Astrocyte (in vitro differentiated cells and primary cell): ENCODE results near the gene IQSEC3. TPM values are rescaled to one million over a fixed set of nuclear protein-coding genes. Genes with fewer than 3 reads are reported as not detected.

Source experiments
- DNase-seq: peaks from one replicate; pipeline ENCODE4 v3.0.0-alpha.2; 2010; ENCODE audit warnings: low read depth
- FAIRE-seq: peaks from 2 replicates; lab custom pipeline; 2011; peaks lifted over from hg19 to GRCh38; lab: Jason Lieb, UNC
- H2AFZ ChIP-seq: 2 replicates; pipeline ENCODE4 v1.6.0; 2012; ENCODE audit warnings: low read depth, low read length, inconsistent platforms
- H3K27ac ChIP-seq: 2 replicates; pipeline ENCODE4 v1.5.1; 2011; ENCODE audit warnings: low read depth, low read length, inconsistent platforms
- H3K27me3 ChIP-seq: 2 replicates; pipeline ENCODE4 v1.6.0; 2011; ENCODE audit warnings: low read length, inconsistent platforms; ENCODE audit not compliant: insufficient read depth
- H3K36me3 ChIP-seq: 2 replicates; pipeline ENCODE4 v1.5.1; 2011; ENCODE audit warnings: low read length, inconsistent platforms; ENCODE audit not compliant: insufficient read depth
- H3K4me1 ChIP-seq: 2 replicates; pipeline ENCODE4 v1.5.1; 2011; ENCODE audit warnings: low read length, inconsistent platforms; ENCODE audit not compliant: insufficient read depth
- H3K4me2 ChIP-seq: 2 replicates; pipeline ENCODE4 v1.6.0; 2012; ENCODE audit warnings: low read length, inconsistent platforms
- H3K4me3 ChIP-seq: 2 replicates; pipeline ENCODE4 v1.5.1; 2011; ENCODE audit warnings: low read depth, mild to moderate bottlenecking, low read length, inconsistent platforms; ENCODE audit not compliant: insufficient read depth
- H3K79me2 ChIP-seq: 2 replicates; pipeline ENCODE4 v1.6.0; 2012; ENCODE audit warnings: mild to moderate bottlenecking, low read length, inconsistent platforms; ENCODE audit not compliant: insufficient read depth
- H3K9ac ChIP-seq: 2 replicates; pipeline ENCODE4 v1.6.0; 2012; ENCODE audit warnings: mild to moderate bottlenecking, low read length, inconsistent platforms
- H3K9me3 ChIP-seq: 2 replicates; pipeline ENCODE4 v1.5.1; 2012; ENCODE audit warnings: low read depth, mild to moderate bottlenecking, low read length, inconsistent platforms; ENCODE audit not compliant: insufficient read depth
- H4K20me1 ChIP-seq: 2 replicates; pipeline ENCODE4 v1.6.0; 2012; ENCODE audit warnings: low read length, inconsistent platforms; ENCODE audit not compliant: insufficient read depth
- H3K27ac Mint-ChIP-seq: one replicate; pipeline ENCODE4 v1.8.0; 2021; ENCODE audit warnings: mild to moderate bottlenecking, mixed read lengths; ENCODE audit not compliant: unreplicated experiment
- H3K27me3 Mint-ChIP-seq: one replicate; pipeline ENCODE4 v1.8.0; 2021; ENCODE audit warnings: low read depth, mixed read lengths; ENCODE audit not compliant: unreplicated experiment
- H3K36me3 Mint-ChIP-seq: one replicate; pipeline ENCODE4 v1.8.0; 2021; ENCODE audit warnings: low read depth, mixed read lengths; ENCODE audit not compliant: unreplicated experiment
- H3K4me1 Mint-ChIP-seq: one replicate; pipeline ENCODE4 v1.8.0; 2021; ENCODE audit warnings: low read depth, mixed read lengths; ENCODE audit not compliant: unreplicated experiment
- H3K4me3 Mint-ChIP-seq: one replicate; pipeline ENCODE4 v1.8.0; 2021; ENCODE audit warnings: mild to moderate bottlenecking, moderate library complexity, mixed read lengths; ENCODE audit not compliant: unreplicated experiment
- H3K9me3 Mint-ChIP-seq: one replicate; pipeline ENCODE4 v1.8.0; 2021; ENCODE audit warnings: mild to moderate bottlenecking, mixed read lengths; ENCODE audit not compliant: unreplicated experiment
- EZH2 ChIP-seq: IDR thresholded peaks from 2 replicates; pipeline ENCODE4 v1.6.1; 2012; ENCODE audit warnings: mild to moderate bottlenecking, low read length, inconsistent platforms; ENCODE audit not compliant: insufficient read depth
- total RNA-seq: library from RNA; stranded (reverse); gene quantifications from 2 replicates; pipeline ENCODE4 v1.2.1, GENCODE V29; 2021
- TF ChIP-seq, protein P1 (sequence below): IDR thresholded peaks from 2 replicates; pipeline ENCODE4 v1.5.1; 2011; ENCODE audit warnings: low read depth, mild to moderate bottlenecking, inconsistent platforms, low read length, moderate library complexity; ENCODE audit not compliant: insufficient read depth

The IQSEC3 gene
- total RNA-seq, 1 donor from 2014 or later, result 0.34 TPM

DNA sequence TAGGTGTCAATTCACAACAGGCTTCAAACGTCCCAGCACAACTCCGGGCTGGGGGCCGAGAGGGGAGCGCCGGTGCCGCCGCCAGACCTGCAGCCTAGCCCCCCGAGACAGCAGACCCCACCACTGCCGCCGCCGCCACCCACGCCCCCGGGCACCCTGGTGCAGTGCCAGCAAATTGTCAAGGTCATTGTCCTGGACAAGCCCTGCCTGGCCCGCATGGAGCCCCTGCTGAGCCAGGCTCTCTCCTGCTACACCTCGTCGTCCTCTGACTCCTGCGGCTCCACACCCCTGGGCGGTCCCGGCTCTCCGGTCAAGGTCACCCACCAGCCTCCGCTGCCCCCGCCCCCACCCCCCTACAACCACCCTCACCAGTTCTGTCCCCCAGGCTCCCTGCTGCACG lies 108.0 kb downstream of the IQSEC3 start:
- Mint-ChIP-seq H3K27me3 (peaks cover 8% of the 10 kb centered on the region), H3K4me1 (peaks cover 50% of the 10 kb centered on the region), H3K4me3 (no peak overlapping the region), H3K27ac (no peak overlapping the region), H3K9me3 (peaks cover 4% of the 10 kb centered on the region), H3K36me3 (no peaks in the 10 kb centered on the region)
- H3K9ac ChIP-seq, result no peak overlapping the region
- no peak overlapping the region for H3K4me2 ChIP-seq
- no peaks in the 10 kb centered on the region for H3K79me2 ChIP-seq
- no peak overlapping the region for H3K27ac ChIP-seq
- FAIRE-seq (no peak), DNase-seq (no peak)
- no peaks in the 10 kb centered on the region for H4K20me1 ChIP-seq
- H3K27me3 ChIP-seq, result no peaks in the 10 kb centered on the region
- peaks cover 32% of the 10 kb centered on the region for H3K4me1 ChIP-seq
- no peaks in the 10 kb centered on the region for H3K36me3 ChIP-seq
- TF ChIP-seq, protein P1, sequence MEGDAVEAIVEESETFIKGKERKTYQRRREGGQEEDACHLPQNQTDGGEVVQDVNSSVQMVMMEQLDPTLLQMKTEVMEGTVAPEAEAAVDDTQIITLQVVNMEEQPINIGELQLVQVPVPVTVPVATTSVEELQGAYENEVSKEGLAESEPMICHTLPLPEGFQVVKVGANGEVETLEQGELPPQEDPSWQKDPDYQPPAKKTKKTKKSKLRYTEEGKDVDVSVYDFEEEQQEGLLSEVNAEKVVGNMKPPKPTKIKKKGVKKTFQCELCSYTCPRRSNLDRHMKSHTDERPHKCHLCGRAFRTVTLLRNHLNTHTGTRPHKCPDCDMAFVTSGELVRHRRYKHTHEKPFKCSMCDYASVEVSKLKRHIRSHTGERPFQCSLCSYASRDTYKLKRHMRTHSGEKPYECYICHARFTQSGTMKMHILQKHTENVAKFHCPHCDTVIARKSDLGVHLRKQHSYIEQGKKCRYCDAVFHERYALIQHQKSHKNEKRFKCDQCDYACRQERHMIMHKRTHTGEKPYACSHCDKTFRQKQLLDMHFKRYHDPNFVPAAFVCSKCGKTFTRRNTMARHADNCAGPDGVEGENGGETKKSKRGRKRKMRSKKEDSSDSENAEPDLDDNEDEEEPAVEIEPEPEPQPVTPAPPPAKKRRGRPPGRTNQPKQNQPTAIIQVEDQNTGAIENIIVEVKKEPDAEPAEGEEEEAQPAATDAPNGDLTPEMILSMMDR, result no peak
- no peak for TF ChIP-seq EZH2
- no peak overlapping the region for H2AFZ ChIP-seq
- H3K9me3 ChIP-seq, result no peaks in the 10 kb centered on the region
- H3K4me3 ChIP-seq, result no peak overlapping the region

DNA sequence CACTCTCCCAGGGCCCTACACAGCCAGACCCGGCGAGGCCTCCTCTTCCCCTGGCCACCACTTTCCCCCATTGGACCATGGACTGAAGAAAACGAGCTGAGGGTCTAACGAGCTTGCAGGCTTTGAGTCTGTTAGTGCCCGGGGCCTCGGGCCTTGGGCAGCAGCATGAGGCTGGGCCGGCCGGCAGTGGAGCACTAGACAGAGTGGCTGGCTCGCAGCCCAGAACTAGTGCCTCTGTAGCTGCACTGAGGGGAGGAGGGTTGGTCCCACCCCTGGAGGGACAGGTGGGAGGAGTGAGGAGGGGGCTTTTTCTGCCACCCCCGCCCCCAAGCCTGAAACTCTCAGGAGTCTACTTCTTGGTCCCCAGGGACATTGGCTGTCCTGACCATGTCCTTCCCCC lies 108.7 kb downstream of the IQSEC3 start:
- no peaks in the 10 kb centered on the region for H3K9me3 ChIP-seq
- Mint-ChIP-seq H3K4me3 (no peak overlapping the region), H3K4me1 (peaks cover 52% of the 10 kb centered on the region), H3K27me3 (peaks cover 8% of the 10 kb centered on the region), H3K36me3 (no peaks in the 10 kb centered on the region), H3K27ac (peak overlapping the region; percentile 72), H3K9me3 (peaks cover 4% of the 10 kb centered on the region)
- DNase-seq, result no peak
- TF ChIP-seq, protein P1, result no peak
- no peak for TF ChIP-seq EZH2
- H3K27ac ChIP-seq, result no peak overlapping the region
- H3K4me2 ChIP-seq, result no peak overlapping the region
- no peaks in the 10 kb centered on the region for H3K79me2 ChIP-seq
- H3K27me3 ChIP-seq, result no peaks in the 10 kb centered on the region
- no peak overlapping the region for H3K4me3 ChIP-seq
- peaks cover 34% of the 10 kb centered on the region for H3K4me1 ChIP-seq
- H4K20me1 ChIP-seq, result no peaks in the 10 kb centered on the region
- FAIRE-seq, result no peak
- H2AFZ ChIP-seq, result no peak overlapping the region
- no peak overlapping the region for H3K9ac ChIP-seq
- no peaks in the 10 kb centered on the region for H3K36me3 ChIP-seq

DNA sequence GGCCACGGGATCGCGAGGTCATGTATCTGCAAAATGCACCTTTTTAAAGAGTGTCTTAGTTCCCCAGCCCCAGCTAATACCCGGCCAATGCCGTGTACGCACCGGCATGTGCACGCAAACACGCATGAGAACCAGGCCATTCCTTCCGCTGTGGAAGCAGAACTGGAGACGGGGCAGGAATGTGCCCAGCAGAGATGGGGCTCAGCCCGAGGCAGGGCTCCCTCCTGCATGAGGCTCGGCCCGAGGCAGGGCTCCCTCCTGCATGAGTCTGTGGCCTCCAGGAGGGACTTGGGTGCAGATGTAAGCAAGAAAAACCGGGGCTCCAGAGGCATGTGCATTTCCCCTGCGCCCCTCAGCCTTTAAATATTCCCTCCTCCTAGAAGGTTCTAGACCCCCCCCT lies 109.2 kb downstream of the IQSEC3 start:
- H3K4me2 ChIP-seq, result no peak overlapping the region
- H3K27ac ChIP-seq, result no peak overlapping the region
- H3K4me3 ChIP-seq, result no peak overlapping the region
- Mint-ChIP-seq H3K27ac (no peak overlapping the region), H3K4me1 (peaks cover 54% of the 10 kb centered on the region), H3K36me3 (no peaks in the 10 kb centered on the region), H3K27me3 (peaks cover 8% of the 10 kb centered on the region), H3K9me3 (peaks cover 4% of the 10 kb centered on the region), H3K4me3 (no peak overlapping the region)
- H3K9me3 ChIP-seq, result no peaks in the 10 kb centered on the region
- H3K36me3 ChIP-seq, result no peaks in the 10 kb centered on the region
- no peaks in the 10 kb centered on the region for H4K20me1 ChIP-seq
- DNase-seq (no peak), FAIRE-seq (no peak)
- H3K79me2 ChIP-seq, result no peaks in the 10 kb centered on the region
- no peak for TF ChIP-seq EZH2
- TF ChIP-seq, protein P1, result no peak
- H3K4me1 ChIP-seq, result peaks cover 33% of the 10 kb centered on the region
- no peak overlapping the region for H2AFZ ChIP-seq
- no peaks in the 10 kb centered on the region for H3K27me3 ChIP-seq
- H3K9ac ChIP-seq, result no peak overlapping the region
